SK-N-SH treated with all-trans-retinoic acid at 6 μM for 48 hours (cell line): ENCODE results near the gene ARID3B.

ENCODE experiments used
- GLIS3 ChIP-seq: fragments of 250-450 bp; sonication (Bioruptor Pico); IDR thresholded peaks from 2 replicates; pipeline ENCODE4 v1.5.0; 2020; ENCODE audit warnings: mild to moderate bottlenecking, moderate library complexity
- ZC3H10 ChIP-seq: fragments of 250-450 bp; sonication (Bioruptor Pico); IDR thresholded peaks from 2 replicates; pipeline ENCODE4 v1.5.1; 2021; ENCODE audit warnings: mild to moderate bottlenecking, moderate library complexity
- ZFP3 ChIP-seq: fragments of 250-450 bp; sonication (Bioruptor Pico); IDR thresholded peaks from 2 replicates; pipeline ENCODE4 v1.5.0; 2020; ENCODE audit warnings: mild to moderate bottlenecking, moderate library complexity
- ZNF8 ChIP-seq: fragments of 450-650 bp; formaldehyde crosslinking; IDR thresholded peaks from 2 replicates; pipeline ENCODE4 v1.5.0; 2020; ENCODE audit warnings: mild to moderate bottlenecking, moderate library complexity

DNA sequence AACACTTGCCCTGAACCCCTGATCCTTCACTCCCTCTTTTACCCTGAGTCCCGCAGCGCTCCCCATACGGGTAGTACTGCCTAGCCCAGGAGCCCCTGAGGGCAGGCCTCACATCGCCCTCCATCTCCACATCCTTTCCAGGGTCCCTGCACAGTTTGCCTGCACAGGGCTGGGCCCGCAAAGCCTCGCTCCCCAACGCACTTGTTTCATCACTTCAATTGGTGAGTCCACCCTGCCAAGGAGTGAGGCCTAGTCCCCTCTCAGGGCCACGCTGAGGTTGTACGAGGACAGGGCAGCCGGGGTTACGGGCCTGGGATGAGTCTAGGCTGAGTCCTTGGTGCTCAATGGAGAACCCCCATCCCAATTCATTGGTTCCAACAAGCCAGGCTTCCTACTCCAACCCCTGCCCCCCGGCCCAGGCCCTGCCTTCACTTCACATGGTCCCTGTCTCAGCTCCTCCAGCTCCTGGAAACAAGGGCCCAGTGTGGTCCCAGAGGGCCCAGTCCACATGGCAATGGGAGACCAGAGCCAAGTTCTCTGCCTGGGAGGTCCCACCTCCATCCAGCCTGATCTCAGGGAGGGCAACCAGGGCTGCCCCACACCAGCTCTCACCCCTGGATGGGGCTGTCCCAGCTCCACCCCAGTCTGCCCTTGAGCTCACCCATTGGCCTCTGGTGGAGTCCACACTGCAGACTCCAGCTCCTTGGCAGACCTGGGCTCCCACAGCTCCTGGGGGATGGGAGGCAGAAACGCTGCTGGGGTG, 62.2 kb downstream of the ARID3B start:
- TF ChIP-seq ZC3H10: no peak
- TF ChIP-seq ZFP3: no peak
- TF ChIP-seq GLIS3 (CRISPR knock-in tag): no peak
- no peak for TF ChIP-seq ZNF8 (CRISPR knock-in tag)
